ENCODE data around the gene LINGO1.

Gene LINGO1

GRCh38 chr15:77658304-77658703 is 25.6 kb upstream of the LINGO1 start:
- no peak for FAIRE-seq

GRCh38 chr15:77657634-77658238 is 25.0 kb upstream of the LINGO1 start:
- no peak for FAIRE-seq

More at GRCh38 chr15:77658304-77658703, 25.6 kb upstream of the LINGO1 start:
- DNase-seq (ENCODE audit: insufficient read length, low spot score) = no peak

GRCh38 chr15:77656294-77656693 is 23.6 kb upstream of the LINGO1 start:
- DNase-seq (ENCODE audit: insufficient read length, low spot score) (no peak), FAIRE-seq (no peak)

More at GRCh38 chr15:77657634-77658238, 25.0 kb upstream of the LINGO1 start:
- no peak for DNase-seq (ENCODE audit: insufficient read length, low spot score)

DNA sequence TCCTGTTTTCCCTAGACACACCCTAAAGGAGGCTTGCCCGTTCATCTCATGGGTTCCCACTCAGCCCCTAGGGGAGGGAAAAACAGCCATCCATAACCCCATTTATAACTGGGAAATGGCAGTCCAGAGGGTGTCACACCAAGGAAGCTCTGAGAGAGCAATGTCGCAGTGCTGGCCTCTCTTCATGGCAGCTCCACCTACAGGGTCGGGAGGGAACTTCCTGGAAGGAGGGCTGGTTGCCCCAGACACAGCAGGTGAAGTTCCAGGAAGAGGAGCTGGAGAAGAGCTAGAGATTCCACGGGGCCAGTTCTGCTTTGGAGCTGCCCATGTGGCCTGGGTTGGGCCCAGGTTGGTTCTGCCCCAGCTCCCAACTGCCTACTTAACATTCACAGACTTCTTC is 22.3 kb upstream of the LINGO1 start:
- DNase-seq (ENCODE audit: insufficient read length, low spot score) (no peak), FAIRE-seq (no peak)

GRCh38 chr15:77653832-77654480 is 21.2 kb upstream of the LINGO1 start:
- FAIRE-seq (no peak), DNase-seq (ENCODE audit: insufficient read length, low spot score) (no peak)

- DNase-seq (ENCODE audit: insufficient read length, low spot score) (no peak), FAIRE-seq (no peak)
Observed at GRCh38 chr15:77650265-77650664, 17.6 kb upstream of the LINGO1 start.

DNA sequence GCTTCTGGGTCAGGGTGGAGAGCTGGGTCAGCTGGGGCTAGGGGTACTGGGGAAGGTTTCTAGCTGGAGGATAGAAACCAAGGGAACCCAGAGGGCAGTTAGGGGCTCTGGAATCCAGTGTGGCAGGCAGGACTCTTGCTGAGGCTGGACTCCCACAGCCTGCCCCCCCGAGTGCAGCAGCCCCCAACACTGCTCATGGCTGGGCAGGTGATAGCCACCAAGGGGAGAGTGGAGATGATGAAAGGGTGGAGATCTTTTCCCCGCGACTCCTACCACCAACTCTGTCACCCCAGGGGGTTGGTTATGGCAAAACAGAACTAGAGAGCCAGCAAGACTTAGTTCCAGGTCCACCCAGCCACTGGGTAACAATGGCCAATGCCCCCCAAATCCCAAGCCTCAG is 16.9 kb upstream of the LINGO1 start:
- DNase-seq (ENCODE audit: insufficient read length, low spot score) (no peak), FAIRE-seq (no peak)

GRCh38 chr15:77649017-77649416 is 16.3 kb upstream of the LINGO1 start:
- no peak for DNase-seq (ENCODE audit: insufficient read length, low spot score)
- FAIRE-seq = no peak

DNA sequence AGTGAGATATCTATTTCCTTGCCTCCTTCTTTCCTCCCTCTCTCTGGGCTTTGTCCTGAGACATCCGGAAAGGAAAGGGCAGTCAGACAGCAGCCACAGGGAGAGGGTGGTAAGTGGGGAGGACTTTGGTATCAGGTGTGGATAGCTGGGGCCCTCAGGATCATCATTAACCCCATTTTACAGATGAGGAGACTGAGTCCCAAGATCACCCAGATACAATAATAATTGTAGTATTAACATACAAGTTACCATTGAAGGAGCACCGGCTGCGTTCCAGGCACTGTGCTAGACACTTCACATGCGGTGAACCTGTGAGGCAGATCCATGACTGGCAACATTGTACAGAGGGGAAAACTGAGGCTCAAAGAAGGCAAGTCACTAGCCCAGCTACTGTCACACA is 15.2 kb upstream of the LINGO1 start:
- FAIRE-seq = no peak
- DNase-seq (ENCODE audit: insufficient read length, low spot score) = no peak

- FAIRE-seq = no peak
- no peak for DNase-seq (ENCODE audit: insufficient read length, low spot score)
Observed at GRCh38 chr15:77646104-77646694, 13.5 kb upstream of the LINGO1 start.

DNA sequence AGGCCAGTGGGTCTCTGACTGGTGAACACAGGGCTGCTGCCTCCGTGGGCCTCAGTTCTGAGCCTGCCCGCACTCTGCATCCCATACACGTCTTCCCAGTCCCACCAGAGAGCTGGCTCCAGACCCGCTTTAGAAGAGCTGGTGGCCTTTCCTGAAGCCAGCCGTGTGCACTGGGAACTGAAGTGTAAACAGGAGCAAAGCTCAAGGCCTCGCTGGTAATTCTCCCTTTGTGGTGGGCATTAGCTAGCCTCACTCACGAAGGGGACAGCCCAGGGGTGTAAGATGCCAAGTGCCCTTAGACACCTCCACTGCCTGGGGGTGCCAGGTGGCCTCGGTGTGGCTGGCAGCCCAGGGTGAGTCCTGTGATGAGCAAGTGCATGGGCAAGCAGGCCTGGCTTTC is 12.9 kb upstream of the LINGO1 start:
- FAIRE-seq (no peak), DNase-seq (ENCODE audit: insufficient read length, low spot score) (no peak)

- DNase-seq (ENCODE audit: insufficient read length, low spot score) = no peak
- no peak for FAIRE-seq
Observed at GRCh38 chr15:77644543-77645247, 12.0 kb upstream of the LINGO1 start.

GRCh38 chr15:77643764-77644163 is 11.1 kb upstream of the LINGO1 start:
- DNase-seq (ENCODE audit: insufficient read length, low spot score) (no peak), FAIRE-seq (no peak)

DNA sequence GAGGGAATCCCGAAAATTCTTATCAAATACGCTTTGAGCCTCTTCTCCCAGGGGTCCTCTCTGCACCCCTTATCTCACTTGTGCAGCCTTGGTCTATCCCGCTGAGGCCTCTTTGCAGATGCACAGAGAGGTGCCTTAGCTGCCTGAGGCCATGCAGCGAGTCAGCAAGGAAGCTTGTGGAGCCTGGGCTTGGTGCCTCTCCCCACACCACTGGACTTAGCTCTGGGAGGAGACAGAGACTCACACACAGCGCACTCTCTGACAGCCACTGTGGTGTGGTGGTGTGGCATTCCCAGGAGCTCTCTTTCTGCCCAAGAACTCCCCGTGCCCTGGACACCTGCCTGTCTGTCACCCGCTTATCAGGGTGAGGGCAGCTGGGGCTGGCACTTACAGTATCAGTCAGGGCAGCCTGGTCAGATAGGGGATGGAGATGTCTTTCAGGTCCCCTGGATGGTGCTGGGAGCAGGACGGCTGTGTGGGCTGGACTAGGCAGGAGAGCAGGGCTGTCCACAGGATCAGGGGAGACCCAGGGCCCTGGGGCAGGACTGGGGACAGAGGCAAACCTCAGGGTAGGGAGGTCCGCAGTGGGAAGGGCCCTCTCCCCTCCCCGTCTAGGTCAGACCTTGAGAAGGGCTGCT is 10.2 kb upstream of the LINGO1 start:
- FAIRE-seq (no peak), DNase-seq (ENCODE audit: insufficient read length, low spot score) (no peak)

DNA sequence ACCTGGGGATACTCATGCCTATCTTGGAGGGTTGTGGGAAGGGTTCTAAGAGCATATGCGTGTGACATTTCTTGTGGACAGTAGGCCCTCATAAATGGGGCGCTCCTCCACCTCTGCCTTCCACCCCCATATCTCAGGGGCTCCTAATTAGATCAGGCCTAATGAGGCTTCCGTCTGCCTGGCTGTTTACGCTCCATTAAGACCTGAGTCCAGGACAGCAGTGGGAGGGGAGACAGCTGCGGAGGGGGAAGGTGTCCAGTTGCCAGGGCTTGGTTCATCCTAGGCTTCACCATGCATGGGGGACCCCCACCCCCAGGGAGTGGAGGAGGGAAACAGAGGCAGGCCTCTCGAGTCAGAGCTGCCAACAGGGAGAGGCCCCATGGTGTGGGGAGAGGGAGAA is 9.3 kb upstream of the LINGO1 start:
- FAIRE-seq = no peak
- no peak for DNase-seq (ENCODE audit: insufficient read length, low spot score)

- FAIRE-seq = no peak
- no peak for DNase-seq (ENCODE audit: insufficient read length, low spot score)
Observed at GRCh38 chr15:77640615-77641014, 7.9 kb upstream of the LINGO1 start.

GRCh38 chr15:77639431-77639830 is 6.7 kb upstream of the LINGO1 start:
- FAIRE-seq (no peak), DNase-seq (ENCODE audit: insufficient read length, low spot score) (no peak)

- DNase-seq (ENCODE audit: insufficient read length, low spot score) (no peak), FAIRE-seq (no peak)
Observed at GRCh38 chr15:77637851-77638692, 5.4 kb upstream of the LINGO1 start.

DNA sequence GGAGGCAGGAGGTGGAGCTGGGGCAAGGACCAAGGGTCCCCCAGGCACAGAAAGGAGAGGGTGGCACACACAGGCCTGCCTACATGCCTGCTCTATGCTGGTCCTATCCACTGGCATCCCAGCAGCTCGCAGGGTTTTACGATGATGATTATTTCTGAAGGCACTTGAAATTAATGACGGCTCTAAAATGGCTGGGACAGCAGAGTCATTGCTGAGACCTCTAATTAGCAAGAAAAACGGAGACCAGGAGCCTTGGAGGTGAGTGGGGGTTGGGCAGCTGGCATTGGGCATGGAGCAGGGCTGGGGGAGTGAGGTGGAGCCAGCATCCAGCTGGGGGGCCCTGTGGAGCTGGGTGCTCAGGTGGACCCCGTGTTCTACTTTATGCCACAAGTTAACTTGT is 3.5 kb upstream of the LINGO1 start:
- no peak for DNase-seq (ENCODE audit: insufficient read length, low spot score)
- no peak for FAIRE-seq

DNA sequence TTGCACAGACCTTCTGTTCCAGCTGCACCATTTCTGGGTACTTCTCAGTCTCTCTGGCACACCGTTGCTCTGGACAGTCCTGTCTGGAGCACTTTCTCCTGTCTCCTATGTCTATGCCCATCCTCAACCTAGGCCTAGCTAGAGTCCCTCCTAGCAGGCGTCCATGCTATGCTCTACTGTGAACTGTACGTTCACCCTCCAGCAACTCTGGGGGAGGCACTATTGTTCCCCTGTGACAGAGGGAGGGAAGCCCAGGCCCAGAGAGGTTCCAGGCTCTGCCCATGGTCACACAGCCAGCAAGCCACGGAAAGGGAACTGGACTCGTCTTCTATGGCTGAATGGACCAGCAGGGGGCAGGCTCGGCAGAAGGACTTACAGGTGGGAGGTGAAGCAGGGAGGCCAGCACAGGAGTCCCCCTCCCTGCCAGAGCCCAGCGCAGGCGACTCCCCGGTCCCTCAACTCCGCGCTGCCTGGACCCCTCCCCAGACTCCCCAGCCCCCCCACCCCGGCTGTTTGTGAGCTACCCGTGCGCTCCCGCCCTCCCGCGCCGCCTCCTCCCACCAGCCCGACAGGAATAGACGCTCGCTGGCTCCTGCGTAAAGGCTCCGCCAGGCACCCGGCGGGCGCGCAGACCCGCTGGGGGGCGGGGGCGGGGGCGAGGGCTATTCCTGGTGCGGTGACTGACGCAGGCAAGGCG is 1.7 kb upstream of the LINGO1 start:
- FAIRE-seq (peak; percentile 18), DNase-seq (ENCODE audit: insufficient read length, low spot score) (peak; percentile 75)

Measured in GM19239 (cell line).